Measurements from ENCODE around the gene LAMB2. TPM values are rescaled to one million over a fixed set of nuclear protein-coding genes. Genes with fewer than 3 reads are reported as not detected.

The LAMB2 gene
- total and polyA plus RNA-seq, 2 of the 8 experiments (the other 6 are each of a cell fraction or from before 2014, with no cell fraction given), result 112 to 153 TPM

GRCh38 chr3:49076646-49077045 lies 56.2 kb downstream of the LAMB2 start:
- Histone ChIP-seq H2AFZ (ENCODE audit: low read length) (no peak overlapping the region), H3K27me3 (replicated peaks in 1 of 4; ENCODE audit: control insufficient read depth in 3 of 4, extremely low read depth in 1 of 4, insufficient read depth in 3 of 4, low read length in 3 of 4) (no peaks in the 10 kb centered on the region), H2BK12ac (ENCODE audit: low read depth, low read length) (no peak overlapping the region), H3K4ac (replicated peaks; ENCODE audit: insufficient read length, low read depth, low read length) (no peak overlapping the region), H3K14ac (ENCODE audit: insufficient read length) (no peak overlapping the region), H4K5ac (ENCODE audit: insufficient read length, low read depth, low read length) (no peak overlapping the region), H2BK15ac (ENCODE audit: low read length) (no peak overlapping the region), H2BK20ac (ENCODE audit: low read length) (no peak overlapping the region), H4K91ac (replicated peaks; ENCODE audit: insufficient read length, low read length) (no peak overlapping the region), H3K56ac (replicated peaks; ENCODE audit: insufficient read length, low read depth, low read length) (no peak overlapping the region), H3K9ac (replicated peaks in 1 of 4; ENCODE audit: extremely low read depth in 1 of 4, low read depth in 3 of 4, low read length in 3 of 4) (no peak overlapping the region), H3K23me2 (ENCODE audit: low read depth, low read length) (no peaks in the 10 kb centered on the region), H3K9me3 (ENCODE audit: insufficient read depth in 2 of 2, low read depth in 1 of 2, low read length in 1 of 2) (no peaks in the 10 kb centered on the region), H4K8ac (ENCODE audit: extremely low read depth, insufficient read depth, low read length) (no peak overlapping the region; the same call in 1 of the 2 replicates), H3K79me1 (ENCODE audit: low read depth, low read length) (peaks cover 5% of the 10 kb centered on the region), H3K18ac (ENCODE audit: extremely low read depth, low read length) (no peak overlapping the region), H3K27ac (ENCODE audit: low read depth, low read length) (no peak overlapping the region), H2BK5ac (ENCODE audit: low read depth, low read length) (no peak overlapping the region), H3K79me2 (ENCODE audit: control insufficient read depth in 1 of 2, insufficient read depth in 2 of 2, low read length in 2 of 2) (peaks cover 0 to 45% of the 10 kb centered on the region in 2 experiments; a peak in 3 of 4 replicates), H4K20me1 (replicated peaks in 1 of 2; ENCODE audit: control insufficient read depth in 1 of 2, insufficient read depth in 2 of 2, low read length in 2 of 2) (peaks cover 6 to 15% of the 10 kb centered on the region in 2 experiments), H3K23ac (ENCODE audit: insufficient read length) (no peak overlapping the region), H2AK5ac (ENCODE audit: low read depth, low read length) (no peak overlapping the region), H2BK120ac (replicated peaks; ENCODE audit: low read depth, low read length) (no peak overlapping the region), H3K4me3 (ENCODE audit: extremely low read depth in 1 of 4, insufficient read depth in 2 of 4, low read depth in 3 of 4, low read length in 4 of 4) (no peak overlapping the region), H3K4me2 (ENCODE audit: insufficient read depth in 1 of 2, low read depth in 2 of 2, low read length in 2 of 2) (no peak overlapping the region), H3K4me1 (replicated peaks in 1 of 4; ENCODE audit: control insufficient read depth in 3 of 4, insufficient read depth in 4 of 4, low read length in 3 of 4) (no peaks in the 10 kb centered on the region), H3K36me3 (ENCODE audit: control insufficient read depth in 2 of 4, insufficient read depth in 4 of 4, low read length in 3 of 4) (peaks cover 13 to 57% (median 42%) of the 10 kb centered on the region in 4 experiments)
- 100% methylated on average over 4 of the region's 4 CpGs; no CpG with 5 or more reads in 1 of the 2 experiments for whole genome bisulfite sequencing, 2 experiments (ENCODE audit: extremely low coverage in 1 of 2, insufficient coverage in 1 of 2, insufficient read length in 1 of 2, insufficient replicate concordance in 2 of 2, low coverage in 1 of 2, low lambda C conversion rate in 2 of 2, missing lambda C conversion rate in 1 of 2)
- no peak for TF ChIP-seq JUN (IDR thresholded peaks at IDR 0.05; ENCODE audit: low read depth, low read length)
- no peak for TF ChIP-seq BCL11A (IDR thresholded peaks at IDR 0.05; ENCODE audit: low read depth in 2 of 2, low read length in 2 of 2)
- TF ChIP-seq CHD1 (IDR thresholded peaks at IDR 0.05; ENCODE audit: low read depth, low read length), result no peak
- TF ChIP-seq SAP30 (IDR thresholded peaks at IDR 0.05; ENCODE audit: insufficient read depth, insufficient replicate concordance, low read length), result no peak
- no peak for TF ChIP-seq SIX5 (IDR thresholded peaks at IDR 0.05; ENCODE audit: low read depth, low read length)
- no peak for TF ChIP-seq HDAC2 (IDR thresholded peaks at IDR 0.05; ENCODE audit: borderline replicate concordance in 1 of 2, low read depth in 2 of 2, low read length in 2 of 2)
- TF ChIP-seq NANOG (IDR thresholded peaks at IDR 0.05; ENCODE audit: insufficient read depth, low read depth, low read length, poor library complexity, severe bottlenecking), result no peak
- ChIA-PET CTCF (ENCODE audit: partially characterized antibody) (interaction anchor here (0.8 kb wide), 1 partner anchor 56 kb away, joined by 3 read pairs; the partner anchor contains the start of gene LAMB2), POLR2A (ENCODE audit: partially characterized antibody) (interaction anchor here (1.3 to 3.7 kb wide), 2 partner anchors 16 to 35 kb away, joined by 3 to 13 read pairs; partner anchors contain the start of gene QRICH1)
- no peak for DNase-seq (ENCODE audit: low read depth in 1 of 2, low spot score in 2 of 2)
- no peak for FAIRE-seq
